ENCODE measurements around the gene SLC1A2.

- TF ChIP-seq, protein P1, sequence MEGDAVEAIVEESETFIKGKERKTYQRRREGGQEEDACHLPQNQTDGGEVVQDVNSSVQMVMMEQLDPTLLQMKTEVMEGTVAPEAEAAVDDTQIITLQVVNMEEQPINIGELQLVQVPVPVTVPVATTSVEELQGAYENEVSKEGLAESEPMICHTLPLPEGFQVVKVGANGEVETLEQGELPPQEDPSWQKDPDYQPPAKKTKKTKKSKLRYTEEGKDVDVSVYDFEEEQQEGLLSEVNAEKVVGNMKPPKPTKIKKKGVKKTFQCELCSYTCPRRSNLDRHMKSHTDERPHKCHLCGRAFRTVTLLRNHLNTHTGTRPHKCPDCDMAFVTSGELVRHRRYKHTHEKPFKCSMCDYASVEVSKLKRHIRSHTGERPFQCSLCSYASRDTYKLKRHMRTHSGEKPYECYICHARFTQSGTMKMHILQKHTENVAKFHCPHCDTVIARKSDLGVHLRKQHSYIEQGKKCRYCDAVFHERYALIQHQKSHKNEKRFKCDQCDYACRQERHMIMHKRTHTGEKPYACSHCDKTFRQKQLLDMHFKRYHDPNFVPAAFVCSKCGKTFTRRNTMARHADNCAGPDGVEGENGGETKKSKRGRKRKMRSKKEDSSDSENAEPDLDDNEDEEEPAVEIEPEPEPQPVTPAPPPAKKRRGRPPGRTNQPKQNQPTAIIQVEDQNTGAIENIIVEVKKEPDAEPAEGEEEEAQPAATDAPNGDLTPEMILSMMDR (IDR thresholded peaks at IDR 0.05): no peak
- TF ChIP-seq POLR2AphosphoS5 (IDR thresholded peaks at IDR 0.05): no peak
Measured at GRCh38 chr11:35383953-35384352, 35.4 kb downstream of the SLC1A2 start.
